GM18519 (cell line): Measurements from ENCODE around the gene EBPL.

Experiments
- ATAC-seq: cut with Tn5 transposase; IDR thresholded peaks from one replicate; pipeline ENCODE4 v1.9.1; 2021; ENCODE audit warnings: mild to moderate bottlenecking, moderate library complexity; ENCODE audit not compliant: unreplicated experiment, low FRiP score

The EBPL gene

GRCh38 chr13:49676581-49677298 is 14.5 kb downstream of the EBPL start:
- no peak for ATAC-seq

DNA sequence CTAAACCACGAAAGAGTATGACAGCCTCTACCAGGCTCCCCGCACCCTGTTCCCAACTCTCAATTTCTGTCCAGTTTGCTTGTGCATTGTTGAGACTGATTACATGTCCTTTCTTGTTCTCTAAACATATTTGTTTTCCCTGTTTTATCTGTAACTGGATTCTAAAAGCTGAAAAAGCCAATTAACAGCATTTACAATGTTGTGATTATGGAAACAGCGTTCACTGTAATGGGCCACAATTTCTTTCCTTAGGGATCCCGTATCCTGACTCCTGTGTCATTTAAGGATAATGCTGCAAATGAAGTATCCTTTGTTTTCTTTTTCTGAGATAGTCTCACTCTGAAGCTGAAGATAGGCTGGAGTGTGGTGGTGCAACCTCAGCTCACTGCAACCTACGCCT is 20.5 kb downstream of the EBPL start:
- ATAC-seq, result no peak

DNA sequence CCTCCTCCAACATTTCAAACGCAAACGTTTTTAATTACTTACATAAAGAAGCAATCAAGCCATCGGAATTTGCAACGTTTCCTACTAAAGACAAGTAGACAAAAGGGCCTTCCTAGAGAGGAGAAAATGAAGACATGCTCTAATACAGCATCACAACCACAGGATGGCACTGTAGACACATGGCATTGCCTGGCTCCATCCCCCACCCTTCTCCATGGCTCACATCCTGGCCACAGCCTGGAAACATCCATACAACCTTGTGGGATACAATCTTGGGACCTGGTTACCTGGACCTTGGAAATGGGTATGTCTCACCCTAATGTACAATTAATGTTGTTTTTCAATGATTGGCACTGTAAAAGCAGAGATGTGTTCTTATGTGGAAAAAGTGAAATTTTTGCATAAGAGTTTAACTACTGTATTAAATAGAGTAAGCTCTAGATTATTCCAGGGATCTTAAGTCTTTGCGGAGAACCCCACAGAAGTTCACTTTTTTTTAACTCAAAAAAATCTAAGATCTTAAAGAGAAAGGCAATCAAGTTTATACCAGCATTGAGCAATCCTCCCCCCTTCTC is 21.5 kb downstream of the EBPL start:
- no peak for ATAC-seq

GRCh38 chr13:49667773-49668172 is 23.5 kb downstream of the EBPL start:
- ATAC-seq, result no peak

GRCh38 chr13:49664606-49665005 is 26.7 kb downstream of the EBPL start:
- no peak for ATAC-seq

- no peak for ATAC-seq
These were observed 34.0 kb downstream of the EBPL start for GRCh38 chr13:49657241-49657641.

- no peak for ATAC-seq
These were observed 35.4 kb downstream of the EBPL start for GRCh38 chr13:49655906-49656305.

DNA sequence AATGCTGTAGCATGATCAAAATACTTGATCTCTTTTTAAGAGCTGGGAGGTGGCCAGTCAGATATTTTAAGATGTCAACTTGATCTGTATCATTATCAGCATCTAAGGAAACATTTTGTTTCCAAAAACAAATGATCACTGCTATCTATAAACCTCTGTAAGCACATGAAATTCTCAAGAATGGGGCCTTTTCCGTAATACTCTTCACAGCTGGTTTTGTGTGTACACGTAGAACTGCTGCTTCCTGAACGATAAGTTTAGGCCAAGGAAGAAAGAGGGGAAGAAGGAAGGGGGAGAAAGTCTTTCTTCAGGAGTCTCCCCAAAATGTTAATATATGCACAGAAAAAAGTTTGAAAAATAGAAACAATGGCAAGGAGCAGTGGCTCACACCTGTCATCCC is 37.3 kb downstream of the EBPL start:
- ATAC-seq, result no peak

DNA sequence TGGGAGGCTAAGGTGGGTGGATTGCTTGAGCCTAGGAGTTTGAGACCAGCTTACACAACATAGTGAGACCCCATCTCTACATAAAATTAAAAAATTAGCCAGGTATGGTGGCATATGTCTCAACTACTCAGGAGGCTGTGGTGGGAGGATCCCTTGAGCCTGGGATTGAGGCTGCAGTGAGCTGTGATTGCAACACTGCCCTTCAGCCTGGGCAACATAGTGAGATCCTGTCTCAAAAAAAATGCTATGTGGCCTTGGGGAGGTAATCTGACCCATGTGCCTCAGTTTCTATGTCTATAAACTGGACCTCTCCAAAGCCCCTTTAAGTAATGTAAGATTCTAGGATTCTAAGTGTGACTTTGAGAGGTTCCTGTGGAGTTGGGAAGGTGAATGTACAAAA is 37.8 kb downstream of the EBPL start:
- no peak for ATAC-seq

DNA sequence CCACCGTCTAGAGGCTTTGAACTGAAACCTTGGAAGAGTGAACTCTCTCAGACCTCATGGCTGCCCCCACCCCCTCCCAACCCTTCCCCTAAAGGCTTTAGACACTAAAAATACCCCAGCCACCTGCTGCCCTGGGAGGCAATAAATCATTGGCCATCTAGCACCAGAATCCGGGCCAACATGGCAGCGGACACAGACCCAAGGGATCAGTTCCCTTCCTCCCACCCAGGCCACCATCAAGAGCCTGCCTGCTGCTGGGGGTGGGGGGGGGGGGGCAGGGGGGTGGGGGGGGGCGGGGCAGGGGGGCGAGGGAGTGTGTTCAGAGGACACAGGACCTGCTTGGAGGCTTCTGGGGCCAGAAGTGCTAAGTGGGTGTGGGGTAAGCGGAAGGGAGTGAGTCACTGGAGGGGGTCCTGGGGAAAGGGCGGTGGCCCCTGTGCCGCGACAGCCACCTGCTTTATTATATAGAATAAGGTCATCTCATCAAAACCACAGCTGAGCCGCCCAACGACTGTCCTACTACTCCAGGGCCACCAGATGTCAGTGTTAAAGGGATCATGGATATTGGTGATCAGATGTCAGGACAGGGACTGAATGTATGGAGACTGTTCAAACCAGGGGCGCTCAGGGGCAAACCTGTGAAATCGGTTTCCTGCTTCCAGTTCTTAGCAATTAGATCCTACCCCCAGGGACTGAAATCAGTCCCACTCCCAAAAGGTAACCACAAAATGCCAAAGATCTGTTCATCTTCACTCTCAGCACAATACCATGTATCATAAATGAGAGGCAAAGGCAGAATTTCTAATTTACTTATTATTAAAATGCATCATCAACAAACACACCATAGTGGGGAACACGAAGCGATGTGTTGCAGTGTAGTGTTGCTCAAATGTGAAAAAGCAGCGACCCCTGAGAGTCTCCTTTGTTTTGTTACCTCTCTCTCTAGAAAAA is 38.7 kb downstream of the EBPL start:
- no peak for ATAC-seq

- no peak for ATAC-seq
These were observed 39.5 kb downstream of the EBPL start for GRCh38 chr13:49651570-49652354.

GRCh38 chr13:49649963-49650312 is 41.3 kb downstream of the EBPL start:
- no peak for ATAC-seq

GRCh38 chr13:49649244-49649962 is 41.9 kb downstream of the EBPL start:
- ATAC-seq, result no peak

DNA sequence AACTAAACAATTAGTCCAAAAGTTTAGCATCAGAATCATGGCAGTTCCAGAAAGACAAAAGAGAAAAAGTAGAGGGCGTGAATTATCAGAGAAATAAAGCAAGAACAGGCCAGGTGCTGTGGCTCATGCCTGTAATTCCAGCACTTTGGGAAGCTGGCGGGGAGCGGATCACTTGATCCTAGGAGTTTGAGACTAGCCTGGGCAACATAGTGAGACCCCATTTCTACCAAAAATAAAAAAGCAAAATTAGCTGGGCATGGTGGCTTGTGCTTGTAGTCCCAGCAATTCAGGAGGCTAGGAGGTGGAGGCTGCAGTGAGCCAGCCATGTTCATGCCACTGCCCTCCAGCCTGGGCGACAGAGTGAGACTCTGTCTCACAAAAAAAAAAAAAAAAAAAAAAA is 44.6 kb downstream of the EBPL start:
- ATAC-seq, result no peak

- ATAC-seq, result no peak
These were observed 45.8 kb downstream of the EBPL start for GRCh38 chr13:49645451-49645850.

GRCh38 chr13:49643035-49643646 is 48.1 kb downstream of the EBPL start:
- no peak for ATAC-seq

DNA sequence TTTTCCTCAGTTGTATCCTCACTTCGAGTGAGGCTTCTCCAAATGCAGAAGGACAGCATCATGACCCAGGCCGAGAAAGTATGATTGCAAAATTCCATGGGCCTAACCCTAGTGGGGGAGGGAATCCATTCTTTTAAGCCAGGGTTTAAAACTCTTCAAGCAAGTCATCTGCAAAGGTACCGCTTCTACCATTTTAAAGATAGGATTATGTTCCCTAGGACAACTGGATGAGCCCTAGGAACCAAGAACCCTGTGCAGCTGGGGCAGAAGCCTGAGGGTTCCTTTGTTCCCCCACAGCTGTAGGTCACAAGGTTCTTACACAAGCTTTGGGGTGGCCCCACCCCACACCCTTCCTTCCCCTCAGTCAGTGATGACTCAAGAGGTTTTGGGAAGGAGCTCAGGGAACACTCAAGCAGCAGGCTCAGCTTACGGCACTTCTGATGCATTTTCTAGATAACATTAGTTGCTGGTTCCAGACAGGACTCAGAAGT is 49.4 kb downstream of the EBPL start:
- no peak for ATAC-seq

DNA sequence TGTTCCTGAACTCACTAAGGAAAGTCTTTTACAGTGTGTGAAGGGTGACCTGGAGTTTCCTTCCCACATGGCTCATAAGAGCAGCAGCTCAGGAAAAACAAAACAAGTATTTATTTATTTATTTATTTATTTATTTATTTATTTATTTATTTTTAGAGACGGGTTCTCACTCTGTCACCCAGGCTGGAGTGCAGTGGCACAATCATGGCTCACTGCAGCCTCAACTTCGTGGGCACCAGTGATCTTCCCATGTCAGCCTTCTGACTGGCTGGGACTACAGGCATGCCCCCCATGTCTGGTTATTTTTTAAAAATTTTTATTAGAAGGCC is 52.6 kb downstream of the EBPL start:
- no peak for ATAC-seq

DNA sequence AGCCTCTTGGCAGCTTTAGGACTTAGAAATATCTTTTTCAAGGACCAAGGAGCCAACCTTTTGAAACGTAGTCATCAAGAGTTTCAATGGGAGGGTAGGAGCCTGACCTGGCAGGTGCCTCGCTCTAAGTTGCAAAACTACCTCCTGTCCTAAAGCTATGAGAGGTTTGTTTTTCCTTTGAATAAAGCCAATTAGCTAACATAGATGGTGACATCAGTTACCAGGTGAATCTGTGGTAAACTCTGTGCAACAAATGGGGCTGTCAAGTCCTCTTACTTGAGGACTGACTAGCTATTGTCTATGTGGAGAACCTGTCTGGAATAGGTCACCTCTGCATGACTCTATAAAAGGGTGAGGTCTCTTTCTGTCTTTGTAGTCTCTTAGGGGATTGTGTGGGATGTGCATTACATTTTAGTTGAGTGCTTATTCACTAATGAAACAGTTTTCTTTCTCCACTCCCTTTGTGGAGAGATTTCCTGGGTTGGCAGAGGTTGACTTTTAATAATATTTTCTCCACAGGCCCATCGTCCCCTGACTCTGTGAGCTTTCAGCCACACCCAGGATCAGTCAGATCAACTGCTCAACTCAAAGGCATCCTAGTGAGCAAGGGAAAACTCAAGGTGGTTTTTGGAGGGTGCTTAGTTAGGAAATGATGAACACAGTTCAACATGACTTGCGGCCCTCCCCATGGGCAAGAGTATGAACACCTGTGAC is 53.1 kb downstream of the EBPL start:
- no peak for ATAC-seq
